GM19468 (cell line): Measurements from ENCODE around the gene PPM1E.
"Not testable (repeated sequence)": the region's sequence is repeated elsewhere in the genome, so short reads cannot be mapped to it uniquely, and the experiment has no call there.

Source experiments
- ATAC-seq: cut with Tn5 transposase; IDR thresholded peaks from one replicate; pipeline ENCODE4 v1.9.1; 2021; ENCODE audit warnings: mild to moderate bottlenecking, moderate library complexity, moderate number of reproducible peaks; ENCODE audit not compliant: unreplicated experiment; ENCODE audit errors: extremely low read depth

PPM1E gene

GRCh38 chr17:58831780-58832179, 76.1 kb downstream of the PPM1E start:
- ATAC-seq, result no peak

DNA sequence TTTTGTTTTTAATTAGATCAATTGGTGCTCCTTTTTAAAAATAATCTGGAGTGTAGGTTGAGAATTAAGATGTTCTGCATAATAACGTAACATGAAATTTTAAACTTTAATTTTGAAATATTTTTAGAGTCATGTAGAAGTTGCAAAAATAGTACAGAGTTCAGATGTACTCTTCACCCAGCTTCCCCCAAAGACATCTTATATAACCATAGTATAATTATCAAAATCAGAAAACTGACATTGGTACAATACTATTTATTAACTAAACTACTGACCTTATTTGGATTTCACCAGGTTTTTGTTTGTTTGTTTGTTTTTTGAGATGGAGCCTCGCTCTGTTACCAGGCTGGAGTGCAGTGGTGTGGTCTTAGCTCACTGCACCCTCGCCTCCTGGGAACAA, 76.9 kb downstream of the PPM1E start:
- no peak for ATAC-seq

- no peak for ATAC-seq
Observed at GRCh38 chr17:58837699-58838098, 82.0 kb downstream of the PPM1E start.

- no peak for ATAC-seq
Observed at GRCh38 chr17:58840820-58841612, 85.4 kb downstream of the PPM1E start.

GRCh38 chr17:58846413-58846812, 90.8 kb downstream of the PPM1E start:
- ATAC-seq, result not testable (repeated sequence)

DNA sequence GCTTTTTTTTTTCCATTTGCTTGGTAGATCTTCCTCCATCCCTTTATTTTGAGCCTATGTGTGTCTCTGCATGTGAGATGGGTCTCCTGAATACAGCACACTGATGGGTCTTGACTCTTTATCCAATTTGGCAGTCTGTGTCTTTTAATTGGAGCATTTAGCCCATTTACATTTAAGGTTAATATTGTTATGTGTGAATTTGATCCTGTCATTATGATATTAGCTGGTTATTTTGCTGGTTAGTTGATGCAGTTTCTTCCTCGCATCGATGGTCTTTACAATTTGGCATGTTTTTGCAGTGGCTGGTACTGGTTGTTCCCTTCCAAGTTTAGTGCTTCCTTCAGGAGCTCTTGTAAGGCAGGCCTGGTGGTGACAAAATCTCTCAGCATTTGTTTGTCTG, 94.5 kb downstream of the PPM1E start:
- ATAC-seq, result not testable (repeated sequence)

GRCh38 chr17:58865301-58865700, 109.6 kb downstream of the PPM1E start:
- no peak for ATAC-seq

DNA sequence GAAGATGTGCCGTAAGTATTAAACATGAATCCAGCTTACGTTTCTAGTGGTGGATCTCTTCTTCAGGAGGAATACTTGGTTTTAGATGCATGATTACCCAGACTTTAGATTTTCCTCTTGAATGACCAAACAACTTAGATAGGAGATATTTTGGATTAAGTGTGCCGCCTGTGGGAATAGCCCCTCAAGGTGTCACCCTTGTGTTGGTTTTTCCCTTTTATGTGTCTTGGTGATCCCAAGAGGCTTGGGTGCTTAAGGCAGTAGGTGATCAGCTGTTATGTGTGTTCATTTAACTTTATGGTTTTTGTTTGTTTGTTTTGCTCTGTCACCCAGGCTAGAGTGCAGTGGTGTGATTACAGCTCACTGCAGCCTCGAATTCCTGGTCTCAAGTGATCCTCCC, 115.1 kb downstream of the PPM1E start:
- ATAC-seq, result no peak

- ATAC-seq, result no peak
Observed at GRCh38 chr17:58873926-58874325, 118.3 kb downstream of the PPM1E start.

DNA sequence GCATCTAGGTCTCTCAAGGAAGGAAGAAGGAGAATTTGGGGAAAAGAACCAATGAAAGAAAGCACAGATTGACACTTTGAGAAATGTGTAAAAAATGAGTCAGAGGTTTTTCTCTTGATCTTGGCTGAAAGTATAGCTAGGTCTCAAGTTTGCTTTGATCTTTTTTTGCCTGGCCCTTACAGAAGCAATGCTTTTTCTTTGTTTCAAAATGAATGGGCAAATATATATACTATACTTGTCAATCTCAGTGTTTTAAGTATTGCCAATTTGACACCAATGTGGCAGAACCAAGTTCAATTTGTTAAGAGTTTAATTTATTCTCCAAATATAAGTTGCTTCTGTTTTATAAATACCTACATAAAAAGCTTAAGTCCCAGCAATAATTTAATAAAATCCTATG, 119.6 kb downstream of the PPM1E start:
- ATAC-seq, result no peak

DNA sequence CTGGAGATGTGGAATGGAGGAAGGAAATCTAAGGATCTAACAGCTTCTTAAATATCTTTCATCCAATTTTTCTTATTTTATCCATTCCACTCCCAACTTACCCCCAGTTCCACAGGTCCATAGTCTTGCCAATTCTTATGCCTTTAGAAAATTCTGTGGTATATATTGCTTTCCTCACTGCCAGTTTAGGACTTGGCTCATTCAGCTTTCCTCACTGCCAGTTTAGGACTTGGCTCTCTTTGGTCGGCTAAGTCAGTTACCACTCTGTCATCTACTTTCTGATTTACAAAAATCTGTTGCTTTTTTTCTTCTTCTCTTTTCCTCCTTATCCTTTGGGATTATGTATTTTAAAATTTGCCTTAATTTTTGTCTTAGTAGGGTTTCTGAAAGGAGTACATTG, 128.5 kb downstream of the PPM1E start:
- ATAC-seq, result no peak

- no peak for ATAC-seq
Observed at GRCh38 chr17:58886514-58886913, 130.9 kb downstream of the PPM1E start.

DNA sequence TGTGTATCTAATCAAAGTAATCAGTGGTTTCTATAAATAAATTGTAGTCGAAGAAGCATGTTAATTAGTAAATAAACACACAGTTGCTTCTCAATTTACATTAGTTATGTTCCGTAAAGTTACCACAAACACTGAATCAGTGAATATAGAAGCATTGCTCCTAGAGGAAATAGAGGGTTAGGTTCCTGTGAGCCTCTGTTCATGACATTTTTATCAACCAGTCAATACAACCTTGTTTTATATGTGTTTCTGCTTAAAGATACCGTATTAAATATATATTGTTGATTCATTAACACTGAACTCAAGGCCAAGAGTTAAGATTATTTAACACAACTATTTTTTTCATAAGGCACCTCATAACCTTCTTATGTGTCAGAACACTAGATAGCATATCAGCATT, 134.3 kb downstream of the PPM1E start:
- ATAC-seq, result no peak

- no peak for ATAC-seq
Observed at GRCh38 chr17:58899191-58899590, 143.5 kb downstream of the PPM1E start.

- ATAC-seq, result no peak
Observed at GRCh38 chr17:58902322-58902721, 146.7 kb downstream of the PPM1E start.

- ATAC-seq, result no peak
Observed at GRCh38 chr17:58911741-58912343, 156.2 kb downstream of the PPM1E start.

- no peak for ATAC-seq
Observed at GRCh38 chr17:58913552-58913951, 157.9 kb downstream of the PPM1E start.

DNA sequence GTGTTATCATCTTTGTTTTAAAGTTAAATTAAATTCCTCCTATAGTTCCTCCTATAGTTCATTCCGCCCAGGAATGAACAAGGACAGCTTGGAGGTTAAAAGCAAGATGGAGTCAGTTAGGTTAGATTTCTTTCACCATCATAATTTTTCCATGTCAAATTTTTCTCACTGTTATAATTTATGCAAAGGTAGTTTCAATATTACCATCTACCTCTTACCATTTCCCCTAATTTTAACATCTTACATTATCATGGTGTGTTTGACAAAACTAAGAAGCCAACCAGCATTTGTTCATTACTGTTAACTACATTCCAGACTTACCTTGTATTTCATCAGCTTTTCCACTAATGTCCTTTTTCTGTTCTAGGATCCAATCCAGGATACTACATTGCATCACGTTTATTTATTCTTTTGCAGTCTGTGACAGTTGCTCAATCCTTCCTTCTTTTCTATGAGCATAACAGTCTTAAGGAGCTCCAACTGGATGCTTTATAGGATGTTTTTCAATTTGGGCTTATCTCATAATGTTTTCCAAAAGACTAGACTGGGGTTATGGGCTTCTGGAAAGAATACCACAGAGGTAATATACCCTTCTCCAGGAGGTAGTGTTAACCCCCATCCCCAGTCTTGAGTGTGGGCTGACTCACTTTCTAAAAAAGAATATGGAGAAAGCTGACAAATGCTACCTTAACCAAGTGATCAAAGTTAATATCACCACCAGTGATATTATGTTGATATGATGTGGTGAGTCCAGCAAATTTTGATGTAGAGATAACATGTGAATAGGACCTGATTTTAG, 158.5 kb downstream of the PPM1E start:
- no peak for ATAC-seq

DNA sequence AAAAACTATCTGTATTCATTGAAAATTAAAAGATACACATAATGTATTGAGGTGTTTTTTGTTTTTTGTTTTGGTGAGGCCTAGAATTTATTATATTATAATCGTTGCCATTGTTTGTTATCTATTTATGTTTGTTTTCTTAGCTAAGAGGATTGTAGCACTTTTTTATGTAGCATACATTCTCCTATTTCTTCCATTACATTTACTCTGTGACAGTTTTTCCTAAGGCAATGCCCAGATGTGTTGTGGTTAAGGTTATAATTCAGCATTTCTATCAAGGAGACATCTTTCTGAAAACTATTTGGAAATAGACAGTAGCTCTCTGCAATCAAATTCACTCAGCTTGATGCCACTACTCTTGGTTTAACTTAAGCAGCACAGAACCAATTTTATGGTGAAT, 161.6 kb downstream of the PPM1E start:
- ATAC-seq, result no peak

DNA sequence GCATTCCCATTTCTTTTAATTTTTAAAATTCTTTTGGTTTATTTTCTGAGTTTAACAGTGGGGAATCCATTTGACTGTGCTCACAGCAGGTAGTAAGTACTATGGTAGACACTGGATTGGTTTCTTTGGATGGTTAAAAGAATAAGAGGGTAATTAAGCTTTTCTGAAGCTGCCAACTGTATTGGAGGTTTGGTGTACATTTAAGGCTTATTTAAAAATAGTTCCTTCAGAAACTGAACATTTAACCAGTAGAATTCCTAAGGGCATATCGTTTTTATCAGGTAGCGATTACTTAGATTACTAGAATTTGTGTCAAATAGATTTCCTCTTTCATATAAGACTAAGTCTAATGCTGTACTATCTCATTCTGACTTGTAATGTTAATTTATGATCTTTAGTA, 162.4 kb downstream of the PPM1E start:
- no peak for ATAC-seq

- no peak for ATAC-seq
Observed at GRCh38 chr17:58918884-58919283, 163.2 kb downstream of the PPM1E start.
